ENCODE results near the gene GALNT1. TPM values are rescaled to one million over a fixed set of nuclear protein-coding genes. Genes with fewer than 3 reads are reported as not detected.

GALNT1 gene
- total RNA-seq, 1 experiment from 2014 or later = 80.1 TPM

- TF ChIP-seq SMAD3 (CRISPR knock-in tag; IDR thresholded peaks at IDR 0.05; ENCODE audit: borderline replicate concordance) (no peak), ZNF317 (CRISPR knock-in tag; IDR thresholded peaks at IDR 0.05; ENCODE audit: borderline replicate concordance, low read depth) (no peak)
Measured at GRCh38 chr18:35633761-35634160, 52.2 kb downstream of the GALNT1 start (continued).

GRCh38 chr18:35634323-35634722 lies 52.8 kb downstream of the GALNT1 start:
- CTCF ChIA-PET = no interaction called here
- peaks cover 33% of the 10 kb centered on the region for H3K36me3 Mint-ChIP-seq
- ATAC-seq (no peak), DNase-seq (ENCODE audit: low spot score) (no peak)
- H3K27ac Mint-ChIP-seq = no peak overlapping the region
- H3K4me1 Mint-ChIP-seq = no peaks in the 10 kb centered on the region
- H3K4me3 Mint-ChIP-seq = no peak overlapping the region
- peaks cover 39% of the 10 kb centered on the region for H3K9me3 Mint-ChIP-seq
- POLR2A ChIA-PET = no interaction called here
- no peaks in the 10 kb centered on the region for H3K27me3 Mint-ChIP-seq (ENCODE audit: low read depth)
- no peak for TF ChIP-seq ZNF532 (CRISPR knock-in tag; IDR thresholded peaks at IDR 0.05; ENCODE audit: borderline replicate concordance)
- TF ChIP-seq ZBTB43 (CRISPR knock-in tag; IDR thresholded peaks at IDR 0.05) = no peak
- no peak for TF ChIP-seq JUN (CRISPR knock-in tag; IDR thresholded peaks at IDR 0.05)
- no peak for TF ChIP-seq EMX1 (CRISPR knock-in tag; IDR thresholded peaks at IDR 0.05)
- no peak for TF ChIP-seq CREM (CRISPR knock-in tag; IDR thresholded peaks at IDR 0.05)
- TF ChIP-seq OVOL2 (CRISPR knock-in tag; IDR thresholded peaks at IDR 0.05; ENCODE audit: borderline replicate concordance) = no peak
- no peak for TF ChIP-seq FOXP1 (CRISPR knock-in tag; IDR thresholded peaks at IDR 0.05; ENCODE audit: borderline replicate concordance)
- TF ChIP-seq TP53 (CRISPR knock-in tag; IDR thresholded peaks at IDR 0.05) = no peak
- TF ChIP-seq ERG (CRISPR knock-in tag; IDR thresholded peaks at IDR 0.05) = no peak
- no peak for TF ChIP-seq PRDM15 (CRISPR knock-in tag; IDR thresholded peaks at IDR 0.05)
- TF ChIP-seq AR (CRISPR knock-in tag; IDR thresholded peaks at IDR 0.05) = no peak
- TF ChIP-seq GABPB1 (CRISPR knock-in tag; IDR thresholded peaks at IDR 0.05) = no peak
- TF ChIP-seq ATF1 (CRISPR knock-in tag; IDR thresholded peaks at IDR 0.05) = no peak
- no peak for TF ChIP-seq ESRRA (CRISPR knock-in tag; IDR thresholded peaks at IDR 0.05; ENCODE audit: borderline replicate concordance)
- TF ChIP-seq SMAD4 (CRISPR knock-in tag; IDR thresholded peaks at IDR 0.05) = no peak
- TF ChIP-seq GRHL2 (CRISPR knock-in tag; IDR thresholded peaks at IDR 0.05; ENCODE audit: insufficient replicate concordance, severe bottlenecking) = no peak

Measured in WTC11 (cell line).